Stimulated activated CD8-positive, alpha-beta memory T cell treated with anti-CD3 and anti-CD28 coated beads, Interleukin-12 subunit alpha, Interleukin-12 subunit beta, amount 100 ng/mL, for 24 hours (primary cell): ENCODE measurements around the gene VAMP4.
"Not testable (repeated sequence)": the region's sequence is repeated elsewhere in the genome, so short reads cannot be mapped to it uniquely, and the experiment has no call there.

Source experiments
- DNase-seq: peaks from one replicate; pipeline ENCODE4 v3.0.0-alpha.2; 2020; ENCODE audit errors: extremely low read depth

Gene VAMP4

GRCh38 chr1:171699531-171699930, 42.3 kb downstream of the VAMP4 start:
- DNase-seq: no peak

- DNase-seq: not testable (repeated sequence)
Measured at GRCh38 chr1:171695772-171696171, 46.1 kb downstream of the VAMP4 start.

GRCh38 chr1:171693541-171693940, 48.3 kb downstream of the VAMP4 start:
- DNase-seq: not testable (repeated sequence)

GRCh38 chr1:171683870-171684269, 58.0 kb downstream of the VAMP4 start:
- DNase-seq: no peak

GRCh38 chr1:171680339-171680738, 61.5 kb downstream of the VAMP4 start:
- no peak for DNase-seq

- DNase-seq: no peak
Measured at GRCh38 chr1:171676823-171677222, 65.0 kb downstream of the VAMP4 start.

GRCh38 chr1:171674431-171675405, 67.1 kb downstream of the VAMP4 start:
- DNase-seq: no peak

GRCh38 chr1:171670739-171671138, 71.1 kb downstream of the VAMP4 start:
- DNase-seq: no peak

GRCh38 chr1:171668372-171668771, 73.5 kb downstream of the VAMP4 start:
- DNase-seq: no peak

GRCh38 chr1:171666114-171666769, 75.6 kb downstream of the VAMP4 start:
- no peak for DNase-seq

GRCh38 chr1:171664976-171665375, 76.9 kb downstream of the VAMP4 start:
- DNase-seq: no peak

GRCh38 chr1:171663854-171664575, 77.8 kb downstream of the VAMP4 start:
- DNase-seq: no peak

GRCh38 chr1:171663036-171663853, 78.6 kb downstream of the VAMP4 start:
- no peak for DNase-seq

GRCh38 chr1:171661076-171661650, 80.7 kb downstream of the VAMP4 start:
- no peak for DNase-seq

GRCh38 chr1:171656206-171656605, 85.7 kb downstream of the VAMP4 start:
- not testable (repeated sequence) for DNase-seq

- no peak for DNase-seq
Measured at GRCh38 chr1:171655746-171656116, 86.1 kb downstream of the VAMP4 start.

GRCh38 chr1:171654942-171655745, 86.7 kb downstream of the VAMP4 start:
- DNase-seq: peak; percentile 28

GRCh38 chr1:171654201-171654941, 87.5 kb downstream of the VAMP4 start:
- no peak for DNase-seq

- DNase-seq: no peak
Measured at GRCh38 chr1:171653796-171654195, 88.1 kb downstream of the VAMP4 start.
